ENCODE results near the gene ADGRE3.
"Not testable (repeated sequence)": the region's sequence is repeated elsewhere in the genome, so short reads cannot be mapped to it uniquely, and the experiment has no call there.

The ADGRE3 gene

GRCh38 chr19:14589433-14589832 is 85.2 kb downstream of the ADGRE3 start:
- not testable (repeated sequence) for FAIRE-seq

GRCh38 chr19:14585187-14585586 is 89.5 kb downstream of the ADGRE3 start:
- not testable (repeated sequence) for FAIRE-seq

GRCh38 chr19:14584372-14584771 is 90.3 kb downstream of the ADGRE3 start:
- not testable (repeated sequence) for FAIRE-seq

- FAIRE-seq, result no peak
These were observed 91.7 kb downstream of the ADGRE3 start, which contains the start of gene CLEC17A for GRCh38 chr19:14582894-14583340. TSS of gene CLEC17A (plus strand) at chr19:14583084. CDS start at chr19:14583161, 77 bp downstream.

GRCh38 chr19:14580623-14581237 is 93.9 kb downstream of the ADGRE3 start:
- no peak for FAIRE-seq

- FAIRE-seq, result no peak
These were observed 96.7 kb downstream of the ADGRE3 start for GRCh38 chr19:14577885-14578427.

- no peak for FAIRE-seq
These were observed 97.4 kb downstream of the ADGRE3 start for GRCh38 chr19:14577264-14577663.

GRCh38 chr19:14576363-14576762 is 98.3 kb downstream of the ADGRE3 start:
- no peak for FAIRE-seq

GRCh38 chr19:14575428-14575980 is 99.1 kb downstream of the ADGRE3 start:
- no peak for FAIRE-seq

- FAIRE-seq, result peak; percentile 11
These were observed 102.8 kb downstream of the ADGRE3 start, which contains the start of gene NDUFB7 for GRCh38 chr19:14571695-14572490. TSS of gene NDUFB7 (minus strand) at chr19:14572066. CDS start at chr19:14572000, 66 bp downstream.

GRCh38 chr19:14570864-14571527 is 103.6 kb downstream of the ADGRE3 start:
- FAIRE-seq, result no peak
